ENCODE measurements around the gene DYNLT2B.

GRCh38 chr3:196314597-196314996 is 3.4 kb downstream of the DYNLT2B start:
- TF ChIP-seq CTCF (IDR thresholded peaks at IDR 0.05) (no peak), POLR2A (IDR thresholded peaks at IDR 0.05) (no peak)
